ENCODE data around the gene AP4S1.

The AP4S1 gene

DNA sequence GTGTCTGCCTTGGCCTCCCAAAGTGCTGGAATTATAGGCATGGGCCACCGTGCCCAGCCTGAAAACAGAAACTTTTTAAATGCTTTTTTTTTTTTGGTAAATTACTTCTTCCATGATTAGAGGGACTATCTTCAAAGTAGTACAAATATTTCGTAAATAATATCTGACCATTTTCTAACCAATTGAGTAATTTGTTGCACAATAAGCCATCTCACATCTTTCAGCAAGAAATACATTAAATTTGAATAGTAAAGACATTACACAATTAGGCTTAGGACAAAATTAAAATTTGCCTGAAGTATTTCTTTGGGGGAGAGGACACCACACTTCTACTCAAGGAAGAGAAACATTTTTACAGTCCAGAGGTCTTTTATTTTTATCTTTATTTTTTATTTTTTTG, 85.4 kb downstream of the AP4S1 start:
- TF ChIP-seq, protein P1, sequence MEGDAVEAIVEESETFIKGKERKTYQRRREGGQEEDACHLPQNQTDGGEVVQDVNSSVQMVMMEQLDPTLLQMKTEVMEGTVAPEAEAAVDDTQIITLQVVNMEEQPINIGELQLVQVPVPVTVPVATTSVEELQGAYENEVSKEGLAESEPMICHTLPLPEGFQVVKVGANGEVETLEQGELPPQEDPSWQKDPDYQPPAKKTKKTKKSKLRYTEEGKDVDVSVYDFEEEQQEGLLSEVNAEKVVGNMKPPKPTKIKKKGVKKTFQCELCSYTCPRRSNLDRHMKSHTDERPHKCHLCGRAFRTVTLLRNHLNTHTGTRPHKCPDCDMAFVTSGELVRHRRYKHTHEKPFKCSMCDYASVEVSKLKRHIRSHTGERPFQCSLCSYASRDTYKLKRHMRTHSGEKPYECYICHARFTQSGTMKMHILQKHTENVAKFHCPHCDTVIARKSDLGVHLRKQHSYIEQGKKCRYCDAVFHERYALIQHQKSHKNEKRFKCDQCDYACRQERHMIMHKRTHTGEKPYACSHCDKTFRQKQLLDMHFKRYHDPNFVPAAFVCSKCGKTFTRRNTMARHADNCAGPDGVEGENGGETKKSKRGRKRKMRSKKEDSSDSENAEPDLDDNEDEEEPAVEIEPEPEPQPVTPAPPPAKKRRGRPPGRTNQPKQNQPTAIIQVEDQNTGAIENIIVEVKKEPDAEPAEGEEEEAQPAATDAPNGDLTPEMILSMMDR (IDR thresholded peaks at IDR 0.05; ENCODE audit: borderline replicate concordance, extremely low read depth, low read length, poor library complexity, severe bottlenecking): no peak
- TF ChIP-seq EZH2 (IDR thresholded peaks at IDR 0.05; ENCODE audit: borderline replicate concordance, low read depth, low read length, severe bottlenecking): no peak
- H3K27ac ChIP-seq (ENCODE audit: low read length): no peak overlapping the region
- H3K4me3 ChIP-seq (ENCODE audit: low read depth in 1 of 2, low read length in 2 of 2): no peak overlapping the region
- no peak for DNase-seq
- H3K27me3 ChIP-seq (ENCODE audit: insufficient read depth, low read length, poor library complexity): no peaks in the 10 kb centered on the region
- no peaks in the 10 kb centered on the region for H3K4me1 ChIP-seq (ENCODE audit: insufficient read depth, low read length)
- H3K79me2 ChIP-seq (ENCODE audit: insufficient read depth, low read length): no peaks in the 10 kb centered on the region
- no peak overlapping the region for H2AFZ ChIP-seq (ENCODE audit: low read depth, low read length)
- ATAC-seq (ENCODE audit: insufficient read depth, low read depth): no peak
- peaks cover 93% of the 10 kb centered on the region for H3K36me3 ChIP-seq (ENCODE audit: insufficient read depth, low read length)
- H4K20me1 ChIP-seq (ENCODE audit: insufficient read depth, low read length): no peaks in the 10 kb centered on the region
- no peaks in the 10 kb centered on the region for H3K9me3 ChIP-seq (ENCODE audit: insufficient read depth, low read length, severe bottlenecking)
- no peak overlapping the region for H3K4me2 ChIP-seq (ENCODE audit: insufficient read depth, low read length)
- H3K9ac ChIP-seq (ENCODE audit: low read depth, low read length): no peak overlapping the region

DNA sequence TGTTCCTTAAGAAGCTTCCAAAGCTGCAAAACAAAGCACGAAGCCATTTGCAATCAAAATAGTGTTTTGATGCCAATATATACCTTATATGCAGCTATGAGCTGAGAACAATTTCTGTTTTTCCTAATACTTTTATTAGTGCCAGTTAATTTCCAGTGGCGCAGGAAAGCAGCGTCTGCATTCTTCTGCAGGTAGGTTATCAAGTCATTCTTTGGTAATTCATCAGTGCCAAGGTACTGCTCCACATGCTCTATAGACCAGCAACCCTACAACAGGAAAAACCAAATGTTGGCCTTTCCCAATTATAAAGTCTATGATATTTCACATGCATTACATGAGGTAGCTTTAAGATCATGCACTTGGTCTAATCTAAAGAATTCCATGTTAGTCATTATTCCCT, 88.3 kb downstream of the AP4S1 start:
- Histone ChIP-seq H3K9me3 (ENCODE audit: insufficient read depth, low read length, severe bottlenecking) (no peaks in the 10 kb centered on the region), H2AFZ (ENCODE audit: low read depth, low read length) (no peak overlapping the region), H4K20me1 (ENCODE audit: insufficient read depth, low read length) (no peaks in the 10 kb centered on the region), H3K79me2 (ENCODE audit: insufficient read depth, low read length) (no peaks in the 10 kb centered on the region), H3K4me2 (ENCODE audit: insufficient read depth, low read length) (no peak overlapping the region), H3K27me3 (ENCODE audit: insufficient read depth, low read length, poor library complexity) (no peaks in the 10 kb centered on the region), H3K36me3 (ENCODE audit: insufficient read depth, low read length) (peaks cover 91% of the 10 kb centered on the region), H3K9ac (ENCODE audit: low read depth, low read length) (no peak overlapping the region), H3K4me3 (ENCODE audit: low read depth in 1 of 2, low read length in 2 of 2) (no peak overlapping the region), H3K4me1 (ENCODE audit: insufficient read depth, low read length) (no peaks in the 10 kb centered on the region), H3K27ac (ENCODE audit: low read length) (no peak overlapping the region)
- no peak for DNase-seq
- TF ChIP-seq, protein P1 (IDR thresholded peaks at IDR 0.05; ENCODE audit: borderline replicate concordance, extremely low read depth, low read length, poor library complexity, severe bottlenecking): no peak
- no peak for TF ChIP-seq EZH2 (IDR thresholded peaks at IDR 0.05; ENCODE audit: borderline replicate concordance, low read depth, low read length, severe bottlenecking)
- ATAC-seq (ENCODE audit: insufficient read depth, low read depth): no peak

DNA sequence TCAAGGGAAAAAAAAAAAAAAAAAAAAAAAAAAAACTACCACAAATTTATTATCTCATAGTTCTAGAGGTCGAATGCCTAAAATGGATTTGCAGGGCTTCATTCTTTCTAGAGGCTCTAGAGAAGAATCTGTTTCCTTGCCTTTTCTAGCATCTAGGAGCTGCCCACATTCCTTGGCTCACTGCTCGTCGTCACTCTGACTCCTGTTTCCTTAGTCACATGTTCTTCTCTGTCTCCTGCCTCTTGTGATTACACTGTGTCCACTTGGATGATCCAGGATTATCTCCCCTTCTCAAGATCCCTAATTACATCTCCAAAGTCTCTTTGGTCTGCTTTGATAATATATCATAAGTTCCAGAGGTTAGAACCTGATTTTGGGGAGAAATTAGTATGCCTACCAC, 93.4 kb downstream of the AP4S1 start:
- Histone ChIP-seq H3K36me3 (ENCODE audit: insufficient read depth, low read length) (peaks cover 93% of the 10 kb centered on the region), H3K9ac (ENCODE audit: low read depth, low read length) (no peak overlapping the region), H2AFZ (ENCODE audit: low read depth, low read length) (no peak overlapping the region), H3K4me1 (ENCODE audit: insufficient read depth, low read length) (no peaks in the 10 kb centered on the region), H3K27ac (ENCODE audit: low read length) (no peak overlapping the region), H3K4me2 (ENCODE audit: insufficient read depth, low read length) (no peak overlapping the region), H4K20me1 (ENCODE audit: insufficient read depth, low read length) (peaks cover 5% of the 10 kb centered on the region; the same call in 1 of the 2 replicates), H3K79me2 (ENCODE audit: insufficient read depth, low read length) (no peaks in the 10 kb centered on the region), H3K4me3 (ENCODE audit: low read depth in 1 of 2, low read length in 2 of 2) (no peak overlapping the region), H3K27me3 (ENCODE audit: insufficient read depth, low read length, poor library complexity) (no peaks in the 10 kb centered on the region), H3K9me3 (ENCODE audit: insufficient read depth, low read length, severe bottlenecking) (no peaks in the 10 kb centered on the region)
- ATAC-seq (ENCODE audit: insufficient read depth, low read depth) (no peak), DNase-seq (no peak)
- TF ChIP-seq, protein P1 (IDR thresholded peaks at IDR 0.05; ENCODE audit: borderline replicate concordance, extremely low read depth, low read length, poor library complexity, severe bottlenecking): no peak
- TF ChIP-seq EZH2 (IDR thresholded peaks at IDR 0.05; ENCODE audit: borderline replicate concordance, low read depth, low read length, severe bottlenecking): no peak

DNA sequence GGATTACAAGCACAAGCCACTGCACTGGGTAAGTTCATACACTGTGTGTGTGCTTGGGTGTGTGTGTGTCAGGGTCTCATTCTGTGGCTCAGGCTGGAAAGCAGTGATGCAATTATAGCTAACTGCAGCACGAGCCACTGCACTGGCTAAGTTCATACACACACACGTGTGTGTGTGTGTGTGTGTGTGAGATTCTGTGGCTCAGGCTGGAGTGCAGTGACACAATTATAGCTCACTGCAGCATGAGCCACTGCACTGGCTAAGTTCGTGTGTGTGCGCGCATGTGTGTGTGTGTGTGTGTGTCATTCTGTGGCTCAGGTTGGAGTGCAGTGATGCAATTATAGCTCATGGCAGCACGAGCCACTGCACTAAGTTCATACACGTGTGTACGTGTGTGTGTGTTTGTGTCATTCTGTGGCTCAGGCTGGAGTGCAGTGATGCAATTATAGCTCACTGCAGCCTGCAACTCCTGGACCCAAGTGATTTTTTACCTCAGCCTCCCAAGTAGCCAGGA, 96.7 kb downstream of the AP4S1 start:
- H3K9me3 ChIP-seq (ENCODE audit: insufficient read depth, low read length, severe bottlenecking): no peaks in the 10 kb centered on the region
- H3K4me1 ChIP-seq (ENCODE audit: insufficient read depth, low read length): no peaks in the 10 kb centered on the region
- TF ChIP-seq EZH2 (IDR thresholded peaks at IDR 0.05; ENCODE audit: borderline replicate concordance, low read depth, low read length, severe bottlenecking): no peak
- TF ChIP-seq, protein P1 (IDR thresholded peaks at IDR 0.05; ENCODE audit: borderline replicate concordance, extremely low read depth, low read length, poor library complexity, severe bottlenecking): no peak
- ATAC-seq (ENCODE audit: insufficient read depth, low read depth) (no peak), DNase-seq (no peak)
- H4K20me1 ChIP-seq (ENCODE audit: insufficient read depth, low read length): peaks cover 5% of the 10 kb centered on the region; the same call in 1 of the 2 replicates
- H2AFZ ChIP-seq (ENCODE audit: low read depth, low read length): no peak overlapping the region
- no peak overlapping the region for H3K9ac ChIP-seq (ENCODE audit: low read depth, low read length)
- H3K27me3 ChIP-seq (ENCODE audit: insufficient read depth, low read length, poor library complexity): no peaks in the 10 kb centered on the region
- H3K4me3 ChIP-seq (ENCODE audit: low read depth in 1 of 2, low read length in 2 of 2): no peak overlapping the region
- H3K79me2 ChIP-seq (ENCODE audit: insufficient read depth, low read length): no peaks in the 10 kb centered on the region
- no peak overlapping the region for H3K4me2 ChIP-seq (ENCODE audit: insufficient read depth, low read length)
- peaks cover 79% of the 10 kb centered on the region for H3K36me3 ChIP-seq (ENCODE audit: insufficient read depth, low read length)
- H3K27ac ChIP-seq (ENCODE audit: low read length): no peak overlapping the region
